Measurements from ENCODE around the gene SRI.
"Not testable (repeated sequence)": the region's sequence is repeated elsewhere in the genome, so short reads cannot be mapped to it uniquely, and the experiment has no call there.

SRI gene

DNA sequence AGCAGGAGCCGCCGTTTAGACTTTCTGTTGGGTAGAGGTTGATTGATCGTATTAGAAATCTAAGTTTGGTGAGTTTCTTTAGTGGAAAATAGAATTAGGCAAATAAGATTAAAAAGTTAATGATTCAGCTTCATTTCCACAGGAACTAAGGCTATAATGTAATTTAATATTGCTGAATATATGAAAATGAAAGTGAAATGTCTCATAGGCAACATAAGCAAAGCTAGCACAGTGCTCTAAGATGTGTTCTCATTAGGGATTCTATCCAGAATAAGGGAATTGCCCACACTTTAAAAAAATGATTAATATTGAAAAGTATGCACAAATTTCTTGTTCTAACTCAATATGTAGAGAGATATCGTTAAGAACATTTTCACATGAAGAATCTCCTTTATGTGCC, 47.0 kb downstream of the SRI start:
- DNase-seq, result no peak

DNA sequence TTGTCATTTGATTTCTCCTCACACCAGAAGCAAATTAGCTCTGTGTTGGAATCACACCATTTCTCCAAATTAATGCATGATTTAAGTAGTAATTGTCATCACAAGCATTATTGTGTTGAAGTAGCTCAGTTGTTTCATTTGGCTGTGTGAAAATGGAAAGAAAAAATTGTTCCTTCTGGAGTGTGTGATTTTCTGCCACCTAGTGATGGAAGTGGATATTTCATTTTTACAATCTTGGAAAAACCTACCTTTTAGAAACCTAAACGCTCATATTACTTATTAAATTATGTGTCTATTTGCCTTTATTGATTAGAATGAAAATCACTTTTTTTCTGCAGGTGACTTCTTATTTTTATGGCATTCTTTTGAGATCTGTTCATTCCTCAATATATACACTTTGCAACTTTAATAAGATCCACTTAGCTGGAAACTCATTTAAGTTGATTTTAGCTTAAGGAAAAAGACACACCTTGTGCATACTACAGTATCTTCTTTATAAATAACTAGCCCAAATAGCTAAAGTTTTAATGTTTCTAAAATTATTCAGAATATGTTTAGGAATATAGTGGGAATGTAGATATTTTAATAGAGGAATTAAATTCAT, 50.0 kb downstream of the SRI start:
- peak in 1 of 2 donors; percentile 60 for DNase-seq

DNA sequence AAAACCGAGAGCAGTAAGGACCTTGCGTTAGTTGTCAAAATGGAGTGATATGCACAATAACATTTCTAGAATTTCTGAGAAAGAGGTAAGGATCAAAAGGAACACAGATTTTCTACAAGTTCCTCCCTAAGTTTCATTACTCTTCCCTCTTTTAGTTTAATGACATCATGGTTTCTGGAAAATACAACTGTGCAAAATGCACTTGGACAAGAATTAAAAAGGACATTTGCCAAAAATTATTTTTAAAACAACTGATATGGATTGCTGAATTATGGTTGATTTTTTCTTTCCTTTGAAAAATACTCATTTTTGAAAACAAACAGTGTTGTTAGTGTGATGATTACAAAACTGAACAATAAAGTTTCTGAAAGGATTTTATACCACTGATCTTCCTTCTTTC, 52.1 kb downstream of the SRI start:
- DNase-seq, result no peak

- peak; percentile 56 to 75 for DNase-seq
Observed at GRCh38 chr7:88167223-88167622, 52.6 kb downstream of the SRI start.

DNA sequence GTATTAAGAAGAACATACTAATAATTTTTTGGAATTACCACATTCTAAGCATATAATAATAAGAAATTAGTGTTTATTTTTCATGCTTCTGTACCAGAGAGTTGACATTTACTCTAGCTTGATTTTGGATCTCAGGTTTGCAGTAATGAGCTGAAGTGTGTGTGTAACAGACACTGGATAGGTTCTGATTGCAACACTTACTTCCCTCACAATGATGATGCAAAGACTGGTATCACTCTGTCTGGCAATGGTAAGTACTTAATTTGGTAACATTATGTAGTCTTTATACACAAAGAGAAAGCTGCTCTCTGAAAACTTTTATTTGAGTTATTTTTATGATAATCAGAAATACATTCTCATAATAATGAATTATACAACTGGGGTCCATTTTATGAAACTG, 54.1 kb downstream of the SRI start:
- no peak for DNase-seq

- DNase-seq, result not testable (repeated sequence)
Observed at GRCh38 chr7:88159741-88160140, 60.1 kb downstream of the SRI start.

- DNase-seq, result no peak
Observed at GRCh38 chr7:88156356-88156755, 63.5 kb downstream of the SRI start.

DNA sequence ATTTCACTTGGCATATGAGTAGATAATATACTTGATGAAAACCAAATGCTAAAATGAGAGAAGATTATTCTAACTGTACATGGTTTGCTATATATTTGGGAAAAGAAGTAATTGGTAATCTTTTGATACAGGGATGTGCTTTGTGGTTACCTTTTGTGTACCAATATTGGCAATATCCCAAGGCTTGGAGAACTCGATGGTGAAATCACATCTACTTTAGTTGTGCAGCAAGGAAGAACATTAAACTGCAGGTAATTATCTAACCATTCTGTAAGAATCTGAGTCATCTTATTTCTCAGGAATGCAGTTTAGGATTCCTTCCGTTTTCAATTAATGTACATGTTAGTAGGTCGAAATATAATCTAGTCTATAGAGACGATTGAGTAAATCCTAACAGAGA, 64.1 kb downstream of the SRI start:
- no peak for DNase-seq

Data from hippocampal formation (tissue), 2 donors.